Naive B cell (primary cell): ENCODE data around the gene DIP2A. TPM values are rescaled to one million over a fixed set of nuclear protein-coding genes. Genes with fewer than 3 reads are reported as not detected.

Experiments
- ATAC-seq, 2 donors: fragments of 150-1000 bp; cut with Tn5 transposase; 2 replicates each; pipeline ENCODE4 v1.10.0; 2021; ENCODE audit warnings: low read depth in 2 of 2, mild to moderate bottlenecking in 2 of 2, moderate library complexity in 2 of 2
- DNase-seq: peaks from one replicate; pipeline ENCODE4 v3.0.0; 2022
- H3K27ac Mint-ChIP-seq, 6 donors: one replicate each; pipeline ENCODE4 v1.8.0; 2020 to 2022; ENCODE audit warnings: mild to moderate bottlenecking in 6 of 6, mixed read lengths in 6 of 6, moderate library complexity in 5 of 6, inconsistent platforms in 2 of 6
- H3K27me3 Mint-ChIP-seq, 3 donors: one replicate each; pipeline ENCODE4 v1.8.0; 2021 to 2022; ENCODE audit warnings: mixed read lengths in 3 of 3, mild to moderate bottlenecking in 1 of 3
- H3K36me3 Mint-ChIP-seq, 2 donors: one replicate each; pipeline ENCODE4 v1.8.0; 2020 to 2022; ENCODE audit warnings: mixed read lengths in 2 of 2, inconsistent platforms in 1 of 2, mild to moderate bottlenecking in 1 of 2
- H3K4me1 Mint-ChIP-seq, 3 donors: one replicate each; pipeline ENCODE4 v1.8.0; 2020 to 2022; ENCODE audit warnings: mixed read lengths in 3 of 3, inconsistent platforms in 1 of 3, mild to moderate bottlenecking in 1 of 3, moderate library complexity in 1 of 3
- H3K4me3 Mint-ChIP-seq, 8 donors: one replicate each; pipeline ENCODE4 v1.8.0; 2020 to 2022; ENCODE audit warnings: mild to moderate bottlenecking in 8 of 8, mixed read lengths in 8 of 8, moderate library complexity in 8 of 8, inconsistent platforms in 2 of 8
- H3K9me3 Mint-ChIP-seq, 7 donors: one replicate each; pipeline ENCODE4 v1.8.0; 2020 to 2022; ENCODE audit warnings: mixed read lengths in 7 of 7, mild to moderate bottlenecking in 5 of 7, inconsistent platforms in 2 of 7, moderate library complexity in 1 of 7
- polyA plus RNA-seq, 6 donors: library from polyadenylated mRNA; unstranded; fragments of 300-500 nt; fragmentation: Illumina TruSeq; gene quantifications; one replicate each; pipeline ENCODE4 v1.2.3, GENCODE V29; 2021; ENCODE audit warnings: low read depth in 6 of 6

Gene DIP2A
- polyA plus RNA-seq, 6 donors from 2014 or later = 0.34 to 12.4 (median 7.3) TPM

DNA sequence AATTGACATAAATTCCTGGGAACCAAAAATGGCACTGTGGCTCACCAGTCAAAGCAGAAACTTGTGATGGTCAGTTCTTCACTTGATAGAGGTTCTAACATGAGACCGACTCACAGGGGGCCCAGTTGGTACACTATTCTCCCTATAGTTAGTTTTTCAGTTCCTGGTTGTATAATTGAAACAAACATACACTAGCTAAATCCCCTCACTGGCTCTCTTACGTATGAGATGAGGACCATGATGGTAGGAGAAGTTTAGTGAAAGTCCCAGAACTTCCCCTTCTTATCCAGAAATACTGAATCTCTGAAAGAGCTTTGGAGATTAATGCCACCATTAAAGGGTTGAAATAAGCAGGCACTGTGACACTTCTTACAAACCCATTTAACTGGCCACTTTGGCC lies 148.9 kb downstream of the DIP2A start:
- ATAC-seq (no peak), DNase-seq (no peak)
- peaks cover 10 to 15% (median 14%) of the 10 kb centered on the region in 3 donors for H3K4me1 Mint-ChIP-seq
- no peak overlapping the region for H3K4me3 Mint-ChIP-seq
- H3K9me3 Mint-ChIP-seq = peaks cover 0 to 20% (median 10%) of the 10 kb centered on the region in 7 donors
- H3K27ac Mint-ChIP-seq = no peak overlapping the region
- H3K36me3 Mint-ChIP-seq = peaks cover 4 to 14% of the 10 kb centered on the region in 2 donors
- H3K27me3 Mint-ChIP-seq = peaks cover 0 to 10% (median 0%) of the 10 kb centered on the region in 3 donors

DNA sequence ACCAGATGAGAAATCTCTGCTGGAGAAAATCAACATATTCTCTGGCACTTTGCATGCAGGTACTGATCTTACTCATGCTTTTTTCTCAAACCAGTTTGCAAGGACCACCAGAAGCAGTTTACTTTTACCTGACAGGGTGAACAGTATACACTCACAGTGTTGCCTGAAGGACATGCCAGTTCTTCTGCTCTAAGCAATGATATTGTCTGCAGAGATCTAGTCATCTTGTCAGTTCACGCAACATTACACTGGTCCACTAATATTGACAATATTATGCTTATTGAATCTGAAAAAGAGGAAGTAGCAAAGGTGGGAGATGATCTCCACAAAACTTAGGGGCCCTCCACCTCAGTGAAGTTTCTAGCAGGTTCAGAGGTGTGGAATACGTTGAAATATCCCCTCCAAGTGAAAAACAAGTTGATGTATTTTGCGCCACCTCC lies 150.0 kb downstream of the DIP2A start:
- Mint-ChIP-seq H3K36me3 (peaks cover 4 to 14% of the 10 kb centered on the region in 2 donors), H3K4me3 (no peak overlapping the region), H3K27ac (no peak overlapping the region), H3K9me3 (peaks cover 0 to 20% (median 10%) of the 10 kb centered on the region in 7 donors), H3K4me1 (peaks cover 10 to 15% (median 14%) of the 10 kb centered on the region in 3 donors), H3K27me3 (peaks cover 0 to 10% (median under 1%) of the 10 kb centered on the region in 3 donors)
- no peak for DNase-seq
- ATAC-seq = no peak

DNA sequence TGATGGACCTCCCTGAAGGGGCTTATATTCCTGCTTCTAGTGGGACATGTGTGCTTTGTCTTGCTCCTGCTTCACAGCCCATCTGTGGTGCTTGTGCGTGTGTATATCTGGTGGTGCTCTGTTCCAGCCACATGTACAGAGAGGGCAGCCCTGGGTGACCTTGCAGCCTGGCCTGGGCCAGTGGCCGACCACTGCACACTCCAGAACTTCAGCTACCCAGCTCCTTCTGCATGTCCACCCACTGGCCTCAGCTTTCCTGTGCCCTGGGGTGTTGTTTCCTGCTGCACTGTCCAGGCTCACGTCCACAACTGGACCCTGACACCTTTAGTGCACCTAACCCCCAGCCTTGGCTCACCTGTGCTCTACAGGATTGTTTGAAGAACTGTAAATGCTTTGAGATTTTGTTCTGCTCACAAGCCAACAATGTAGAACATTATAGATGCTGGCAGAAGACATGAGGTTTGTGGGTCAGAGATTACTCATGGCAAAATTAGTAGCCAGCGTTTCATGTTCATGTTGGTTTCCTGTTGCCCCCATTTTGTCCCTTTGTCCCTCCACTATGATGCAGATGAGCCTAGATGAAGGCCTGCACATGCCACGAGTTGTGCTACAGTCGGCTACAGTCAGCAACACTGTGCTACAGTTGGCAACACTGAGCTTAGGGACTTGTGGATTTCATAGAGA lies 151.5 kb downstream of the DIP2A start:
- no peak for ATAC-seq
- DNase-seq = no peak
- peaks cover 10 to 14% (median 13%) of the 10 kb centered on the region in 3 donors for H3K4me1 Mint-ChIP-seq
- no peak overlapping the region for H3K27ac Mint-ChIP-seq
- H3K27me3 Mint-ChIP-seq = peaks cover 0 to 13% (median 10%) of the 10 kb centered on the region in 3 donors
- H3K9me3 Mint-ChIP-seq = peaks cover 0 to 20% (median 10%) of the 10 kb centered on the region in 7 donors
- no peak overlapping the region for H3K4me3 Mint-ChIP-seq
- H3K36me3 Mint-ChIP-seq = peaks cover 4 to 14% of the 10 kb centered on the region in 2 donors

DNA sequence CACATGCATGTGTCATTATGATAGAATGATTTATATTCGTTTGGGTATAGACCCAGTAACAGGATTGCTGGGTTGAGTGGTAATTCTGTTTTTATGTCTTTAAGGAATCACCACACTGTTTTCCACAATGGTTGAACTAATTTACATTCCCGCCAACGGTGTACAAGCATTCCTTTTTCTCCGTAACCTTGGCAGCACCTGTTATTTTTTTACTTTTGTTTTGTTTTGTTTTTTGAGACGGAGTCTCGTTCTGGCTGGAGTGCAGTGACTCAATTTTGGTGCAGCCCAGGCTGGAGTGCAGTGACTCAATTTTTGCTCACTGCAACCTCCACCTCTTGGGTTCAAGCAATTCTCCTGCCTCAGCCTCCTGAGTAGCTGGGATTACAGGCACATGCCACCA lies 154.7 kb downstream of the DIP2A start:
- ATAC-seq (no peak), DNase-seq (no peak)
- Mint-ChIP-seq H3K9me3 (peaks cover 0 to 20% (median 10%) of the 10 kb centered on the region in 7 donors), H3K27me3 (peaks cover 0 to 25% (median 10%) of the 10 kb centered on the region in 3 donors), H3K4me1 (no peaks in the 10 kb centered on the region), H3K27ac (no peak overlapping the region), H3K4me3 (no peak overlapping the region), H3K36me3 (peaks cover 4 to 14% of the 10 kb centered on the region in 2 donors)

DNA sequence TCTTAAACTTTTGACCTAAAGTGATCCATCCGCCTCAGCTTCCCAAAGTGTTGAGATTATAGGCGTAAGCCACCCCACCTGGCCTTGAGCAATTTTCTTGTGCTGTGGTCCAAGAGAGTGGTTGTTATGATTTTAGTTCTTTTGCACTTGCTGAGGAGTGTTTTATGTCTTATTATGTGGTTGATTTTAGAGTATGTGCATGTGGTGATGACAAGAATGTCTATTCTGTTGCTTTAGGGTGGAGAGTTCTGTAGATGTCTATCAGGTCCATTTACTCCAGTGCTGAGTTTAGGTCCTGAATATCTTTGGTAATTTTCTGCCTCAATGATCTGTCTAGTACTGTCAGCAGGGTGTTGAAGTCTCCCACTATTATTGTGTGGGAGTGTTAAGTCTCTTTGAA lies 157.4 kb downstream of the DIP2A start:
- DNase-seq (no peak), ATAC-seq (no peak)
- peaks cover 0 to 9% (median 5%) of the 10 kb centered on the region in 7 donors for H3K9me3 Mint-ChIP-seq
- H3K4me1 Mint-ChIP-seq = no peaks in the 10 kb centered on the region
- H3K36me3 Mint-ChIP-seq = peaks cover 0 to under 1% of the 10 kb centered on the region in 2 donors
- no peak overlapping the region for H3K27ac Mint-ChIP-seq
- no peak overlapping the region for H3K4me3 Mint-ChIP-seq
- peaks cover 0 to 32% (median 0%) of the 10 kb centered on the region in 3 donors for H3K27me3 Mint-ChIP-seq

DNA sequence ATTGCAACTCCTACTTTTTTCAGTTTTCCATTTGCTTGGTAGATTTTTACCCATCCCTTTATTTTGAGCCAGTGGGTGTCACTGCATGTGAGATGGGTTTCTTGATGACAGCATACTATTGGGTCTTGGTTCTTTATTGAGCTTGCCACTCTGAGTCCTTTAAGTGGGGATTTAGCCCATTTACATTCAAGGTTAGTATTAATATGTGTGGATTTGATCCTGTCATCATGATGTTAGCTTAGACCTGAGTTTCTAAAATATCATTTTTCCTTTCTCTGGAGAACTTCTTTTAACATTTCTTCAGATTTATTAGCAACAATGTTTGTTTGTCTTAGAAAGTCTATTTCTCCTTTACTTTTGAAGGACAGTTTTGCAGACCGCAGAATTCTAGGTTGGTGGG lies 158.0 kb downstream of the DIP2A start:
- H3K4me1 Mint-ChIP-seq = peaks cover 0 to 5% (median 0%) of the 10 kb centered on the region in 3 donors
- DNase-seq (no peak), ATAC-seq (no peak)
- no peak overlapping the region for H3K4me3 Mint-ChIP-seq
- peaks cover 0 to 8% (median 3%) of the 10 kb centered on the region in 7 donors for H3K9me3 Mint-ChIP-seq
- H3K27me3 Mint-ChIP-seq = peaks cover 0 to 32% (median 0%) of the 10 kb centered on the region in 3 donors
- peak overlapping the region in 1 of 6 donors; percentile 35 for H3K27ac Mint-ChIP-seq
- no peaks in the 10 kb centered on the region for H3K36me3 Mint-ChIP-seq

DNA sequence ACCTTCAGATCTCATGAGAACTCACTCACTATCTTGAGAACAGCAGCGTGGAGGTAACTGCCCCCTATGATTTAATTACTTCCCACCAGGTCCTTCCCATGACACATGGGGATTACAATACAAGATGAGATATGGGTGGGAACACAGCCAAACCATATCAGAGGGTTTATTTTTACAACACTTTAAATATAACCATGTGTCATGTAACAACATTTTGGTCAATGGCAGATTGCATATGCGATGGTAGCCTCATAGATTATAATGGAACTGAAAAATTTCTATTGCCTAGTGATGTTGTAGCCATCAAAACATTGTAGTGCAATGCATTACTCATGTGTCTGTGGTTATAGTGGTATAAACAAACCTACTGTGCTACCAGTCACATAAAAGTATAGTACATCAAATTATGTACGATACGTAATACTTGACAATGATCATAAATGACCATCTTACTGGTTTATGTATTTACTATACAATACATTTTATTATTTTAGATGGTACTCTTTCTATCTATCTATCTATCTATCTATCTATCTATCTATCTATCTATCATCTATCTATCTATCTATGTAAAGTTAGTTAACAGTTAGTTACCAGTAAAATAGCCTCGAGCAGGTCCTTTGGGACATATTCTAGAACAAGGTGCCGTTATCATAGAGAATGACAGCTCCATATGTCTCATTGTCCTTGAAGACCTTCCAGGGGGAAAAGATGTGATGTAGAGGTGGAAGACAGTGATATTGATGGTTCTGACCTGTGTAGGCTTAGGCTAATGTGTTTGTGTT lies 158.8 kb downstream of the DIP2A start:
- no peaks in the 10 kb centered on the region for H3K36me3 Mint-ChIP-seq
- peaks cover 0 to 32% (median 0%) of the 10 kb centered on the region in 3 donors for H3K27me3 Mint-ChIP-seq
- H3K4me3 Mint-ChIP-seq = no peak overlapping the region
- H3K27ac Mint-ChIP-seq = no peak overlapping the region
- ATAC-seq (no peak), DNase-seq (no peak)
- peaks cover 0 to 3% (median 0%) of the 10 kb centered on the region in 7 donors for H3K9me3 Mint-ChIP-seq
- peaks cover 1 to 13% (median 4%) of the 10 kb centered on the region in 3 donors for H3K4me1 Mint-ChIP-seq

DNA sequence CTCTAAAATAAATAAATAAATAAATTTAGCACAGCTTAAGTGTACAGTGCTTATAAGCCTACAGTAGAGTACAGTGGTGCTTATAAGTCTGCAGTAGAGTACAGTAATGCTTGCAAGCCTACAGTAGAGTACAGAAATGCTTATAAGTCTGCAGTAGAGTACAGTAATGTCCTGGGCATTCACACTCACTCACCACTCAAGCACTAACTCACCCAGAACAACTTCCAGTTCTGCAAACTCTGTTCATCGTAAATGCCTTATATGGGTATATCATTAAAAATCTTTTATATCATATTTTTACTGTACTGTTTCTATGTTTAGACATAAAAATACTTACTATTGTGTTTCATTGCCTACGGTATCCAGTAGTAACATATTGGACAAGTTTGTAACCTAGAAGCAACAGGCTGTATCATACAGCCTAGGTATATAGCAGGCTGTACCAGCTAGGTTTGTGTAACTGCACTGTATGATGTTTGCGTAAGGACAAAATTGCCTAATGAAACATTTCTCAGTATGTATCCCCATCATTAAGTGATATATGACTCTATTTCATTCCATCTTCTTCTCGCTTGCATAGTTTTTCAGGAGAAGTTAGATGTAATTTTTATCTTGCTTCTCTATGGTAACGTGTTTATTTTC lies 160.2 kb downstream of the DIP2A start:
- no peak for DNase-seq
- peaks cover 4 to 20% (median 6%) of the 10 kb centered on the region in 3 donors for H3K4me1 Mint-ChIP-seq
- peaks cover 0 to 30% (median 0%) of the 10 kb centered on the region in 3 donors for H3K27me3 Mint-ChIP-seq
- no peak overlapping the region for H3K4me3 Mint-ChIP-seq
- no peaks in the 10 kb centered on the region for H3K36me3 Mint-ChIP-seq
- ATAC-seq = no peak
- peaks cover 0 to 2% (median 0%) of the 10 kb centered on the region in 7 donors for H3K9me3 Mint-ChIP-seq
- H3K27ac Mint-ChIP-seq = no peak overlapping the region

Other genes with a start within 250 kb of the DIP2A start
- gene LSS, start 230.1 kb upstream of the DIP2A start, polyA plus RNA-seq = 10 to 100 TPM in 2 of 6 donors, 1 to 10 TPM in 4; 6.4 to 10.5 (median 8.9) TPM
- 10 to 100 TPM; 16.3 to 57.9 (median 38.9) TPM for gene MCM3AP, start 173.3 kb upstream of the DIP2A start, polyA plus RNA-seq
- 10 to 100 TPM; 14.1 to 25.5 (median 20.5) TPM for gene YBEY, start 172.5 kb upstream of the DIP2A start, polyA plus RNA-seq
- 1 to 10 TPM in 1 of 6 donors, under 1 TPM in 5; 0.24 to 1.1 (median 0.62) TPM for gene C21orf58, start 135.0 kb upstream of the DIP2A start, polyA plus RNA-seq
- 10 to 100 TPM in 4 of 6 donors, 1 to 10 TPM in 2; 4.7 to 32.5 (median 10.7) TPM for gene PCNT, start 134.7 kb upstream of the DIP2A start, polyA plus RNA-seq
- under 1 TPM in 3 of 6 donors, not detected in 3; 0.34 to 0.45 (median 0.36) TPM for gene S100B, start 146.2 kb downstream of the DIP2A start, polyA plus RNA-seq
- gene PRMT2, start 176.8 kb downstream of the DIP2A start, polyA plus RNA-seq = 100 to 1,000 TPM; 101 to 156 (median 115) TPM